CD4-positive, alpha-beta T cell (primary cell): ENCODE results near the gene PRKAG3. TPM values are rescaled to one million over a fixed set of nuclear protein-coding genes. Genes with fewer than 3 reads are reported as not detected.

ENCODE experiments used
- ATAC-seq: fragments of 200-7000 bp; cut with Tn5 transposase; one replicate; pipeline ENCODE4 v1.10.0; 2022; ENCODE audit warnings: mild to moderate bottlenecking; ENCODE audit not compliant: poor library complexity
- CTCF ChIA-PET: fragments of 350-600 bp; sonication (Branson Sonifier 250); formaldehyde crosslinking; loops from one replicate; lab custom pipeline; 2021; ENCODE audit warnings: antibody characterized with exemption, inconsistent platforms; lab: Charles Lee
- POLR2A ChIA-PET: fragments of 350-600 bp; sonication (Branson Sonifier 250); formaldehyde crosslinking; loops from one replicate; lab custom pipeline; 2021; ENCODE audit warnings: antibody characterized with exemption, inconsistent platforms; lab: Charles Lee
- DNase-seq, 14 experiments: peaks; one replicate each; pipeline ENCODE4 v3.0.0-alpha.2; 2013 to 2020; ENCODE audit warnings: mixed read lengths in 2 of 14
- H3K27ac ChIP-seq, 2 donors: one replicate each; pipeline versions ENCODE4 v1.5.1 to v1.7.0; 2013; ENCODE audit warnings: low read length in 2 of 2, low read depth in 1 of 2, mild to moderate bottlenecking in 1 of 2
- H3K27me3 ChIP-seq, 2 experiments: 1 replicate in 1 of 2; 2 replicates in 1 of 2; pipeline versions ENCODE4 v1.6.1 to v1.7.0; 2013; ENCODE audit warnings: low read length in 2 of 2, control low read depth in 1 of 2, mild to moderate bottlenecking in 1 of 2, moderate library complexity in 1 of 2; ENCODE audit not compliant: insufficient read depth in 2 of 2, control insufficient read depth in 1 of 2
- H3K36me3 ChIP-seq: one replicate; pipeline ENCODE4 v1.6.1; 2013; ENCODE audit warnings: low read length, control low read depth; ENCODE audit not compliant: insufficient read depth
- H3K4me1 ChIP-seq: one replicate; pipeline ENCODE4 v1.6.1; 2013; ENCODE audit warnings: low read length, control low read depth; ENCODE audit not compliant: insufficient read depth
- H3K4me3 ChIP-seq: one replicate; pipeline ENCODE4 v1.5.1; 2013; ENCODE audit warnings: mild to moderate bottlenecking, low read length, moderate library complexity
- H3K9me3 ChIP-seq, 2 experiments: 1 replicate in 1 of 2; 2 replicates in 1 of 2; pipeline versions ENCODE4 v1.6.1 to v1.7.0; 2013; ENCODE audit warnings: low read length in 2 of 2, mild to moderate bottlenecking in 2 of 2, control low read depth in 1 of 2, moderate library complexity in 1 of 2; ENCODE audit not compliant: control insufficient read depth in 1 of 2, insufficient read depth in 1 of 2
- H3K27ac Mint-ChIP-seq: one replicate; pipeline ENCODE4 v1.8.0; 2020; ENCODE audit warnings: mixed read lengths
- H3K27me3 Mint-ChIP-seq: one replicate; pipeline ENCODE4 v1.8.0; 2021; ENCODE audit warnings: mixed read lengths
- H3K36me3 Mint-ChIP-seq: one replicate; pipeline ENCODE4 v1.8.0; 2021; ENCODE audit warnings: low read depth, mixed read lengths
- H3K4me1 Mint-ChIP-seq: one replicate; pipeline ENCODE4 v1.8.0; 2021; ENCODE audit warnings: low read depth, mixed read lengths
- H3K4me3 Mint-ChIP-seq: one replicate; pipeline ENCODE4 v1.8.0; 2020; ENCODE audit warnings: mild to moderate bottlenecking, mixed read lengths
- H3K9me3 Mint-ChIP-seq: one replicate; pipeline ENCODE4 v1.8.0; 2020; ENCODE audit warnings: mixed read lengths
- intact Hi-C, 2 experiments: fragments of 100-400 bp; cut with DNase I in 1 of 2; cut with micrococcal nuclease in 1 of 2; formaldehyde crosslinking; loops; one replicate each; pipeline versions ENCODE4 v1.15.1 to v1.9.0; 2023 to 2025; cut with DNase I, micrococcal nuclease
- total RNA-seq, 174 experiments: library from RNA in 2 of 174; stranded (reverse) in 2 of 174; gene quantifications; one replicate each; pipeline ENCODE4 v1.2.3 and lab custom pipeline; 2021 to 2026
- TF ChIP-seq, protein P1 (sequence below): fragments of 200-600 bp; IDR thresholded peaks from one replicate; pipeline ENCODE4 v1.8.0; 2022; ENCODE audit warnings: antibody characterized with exemption, mild to moderate bottlenecking

PRKAG3 gene
- total RNA-seq, 2 experiments from 2014 or later = not detected

DNA sequence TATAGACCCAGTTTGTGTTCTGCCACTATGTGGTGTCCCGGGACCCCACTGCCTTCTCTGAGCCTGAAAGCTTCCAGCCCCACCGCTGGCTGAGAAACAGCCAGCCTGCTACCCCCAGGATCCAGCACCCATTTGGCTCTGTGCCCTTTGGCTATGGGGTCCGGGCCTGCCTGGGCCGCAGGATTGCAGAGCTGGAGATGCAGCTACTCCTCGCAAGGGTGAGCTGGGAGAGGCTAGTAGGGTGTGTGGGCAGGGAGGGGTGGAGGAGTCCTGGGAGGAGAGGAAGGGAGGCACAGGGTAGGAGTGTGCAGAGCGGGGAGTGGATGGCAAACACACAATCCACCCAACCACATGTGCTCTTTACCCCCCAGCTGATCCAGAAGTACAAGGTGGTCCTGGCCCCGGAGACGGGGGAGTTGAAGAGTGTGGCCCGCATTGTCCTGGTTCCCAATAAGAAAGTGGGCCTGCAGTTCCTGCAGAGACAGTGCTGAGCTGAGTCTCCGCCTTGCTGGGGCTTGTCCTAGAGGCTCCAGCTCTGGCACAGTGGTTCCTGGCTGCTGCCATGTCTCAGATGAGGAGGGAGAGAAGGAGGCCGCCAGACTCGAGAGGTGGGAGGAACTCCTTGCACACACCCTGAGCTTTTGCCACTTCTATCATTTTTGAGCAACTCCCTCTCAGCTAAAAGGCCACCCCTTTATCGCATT, 16.9 kb downstream of the PRKAG3 start:
- H3K27ac Mint-ChIP-seq = no peak overlapping the region
- no peaks in the 10 kb centered on the region for H3K4me1 Mint-ChIP-seq
- ChIA-PET CTCF (no interaction called here), POLR2A (no interaction called here)
- intact Hi-C loops = no loop called here
- ATAC-seq (no peak), DNase-seq (no peak)
- H3K27ac ChIP-seq = no peak overlapping the region
- TF ChIP-seq, protein P1, sequence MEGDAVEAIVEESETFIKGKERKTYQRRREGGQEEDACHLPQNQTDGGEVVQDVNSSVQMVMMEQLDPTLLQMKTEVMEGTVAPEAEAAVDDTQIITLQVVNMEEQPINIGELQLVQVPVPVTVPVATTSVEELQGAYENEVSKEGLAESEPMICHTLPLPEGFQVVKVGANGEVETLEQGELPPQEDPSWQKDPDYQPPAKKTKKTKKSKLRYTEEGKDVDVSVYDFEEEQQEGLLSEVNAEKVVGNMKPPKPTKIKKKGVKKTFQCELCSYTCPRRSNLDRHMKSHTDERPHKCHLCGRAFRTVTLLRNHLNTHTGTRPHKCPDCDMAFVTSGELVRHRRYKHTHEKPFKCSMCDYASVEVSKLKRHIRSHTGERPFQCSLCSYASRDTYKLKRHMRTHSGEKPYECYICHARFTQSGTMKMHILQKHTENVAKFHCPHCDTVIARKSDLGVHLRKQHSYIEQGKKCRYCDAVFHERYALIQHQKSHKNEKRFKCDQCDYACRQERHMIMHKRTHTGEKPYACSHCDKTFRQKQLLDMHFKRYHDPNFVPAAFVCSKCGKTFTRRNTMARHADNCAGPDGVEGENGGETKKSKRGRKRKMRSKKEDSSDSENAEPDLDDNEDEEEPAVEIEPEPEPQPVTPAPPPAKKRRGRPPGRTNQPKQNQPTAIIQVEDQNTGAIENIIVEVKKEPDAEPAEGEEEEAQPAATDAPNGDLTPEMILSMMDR = no peak
- H3K36me3 Mint-ChIP-seq = no peaks in the 10 kb centered on the region
- H3K27me3 ChIP-seq = peaks cover 7 to 9% of the 10 kb centered on the region in 2 experiments
- no peaks in the 10 kb centered on the region for H3K9me3 ChIP-seq
- peaks cover 22% of the 10 kb centered on the region for H3K27me3 Mint-ChIP-seq
- no peak overlapping the region for H3K4me3 ChIP-seq
- H3K4me1 ChIP-seq = no peaks in the 10 kb centered on the region
- no peaks in the 10 kb centered on the region for H3K36me3 ChIP-seq
- H3K9me3 Mint-ChIP-seq = no peaks in the 10 kb centered on the region
- no peak overlapping the region for H3K4me3 Mint-ChIP-seq

DNA sequence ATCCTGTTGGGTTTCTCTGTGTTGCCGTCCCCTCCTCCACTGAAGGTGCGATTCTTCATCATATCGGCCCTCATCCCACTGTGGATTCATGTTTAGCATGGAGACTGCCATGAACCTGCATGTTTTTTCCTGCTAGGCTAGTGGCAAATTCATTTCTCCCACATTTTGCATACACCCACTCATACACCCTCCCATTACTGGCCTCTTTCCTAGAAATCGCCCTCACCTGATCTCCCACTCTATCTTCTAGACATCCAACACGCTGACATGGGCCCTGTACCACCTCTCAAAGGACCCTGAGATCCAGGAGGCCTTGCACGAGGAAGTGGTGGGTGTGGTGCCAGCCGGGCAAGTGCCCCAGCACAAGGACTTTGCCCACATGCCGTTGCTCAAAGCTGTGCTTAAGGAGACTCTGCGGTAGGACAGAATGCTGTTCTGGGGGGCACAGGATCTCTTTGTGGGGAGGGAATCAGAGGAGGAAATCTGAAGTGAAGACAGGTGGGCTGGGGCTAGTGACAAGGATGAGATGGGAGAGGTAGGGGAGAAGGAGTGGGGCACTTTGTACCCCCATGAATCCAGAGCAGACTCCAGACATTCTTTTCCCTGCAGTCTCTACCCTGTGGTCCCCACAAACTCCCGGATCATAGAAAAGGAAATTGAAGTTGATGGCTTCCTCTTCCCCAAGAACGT, 17.7 kb downstream of the PRKAG3 start:
- Histone ChIP-seq H3K9me3 (no peaks in the 10 kb centered on the region), H3K4me3 (no peak overlapping the region), H3K27ac (no peak overlapping the region), H3K36me3 (no peaks in the 10 kb centered on the region), H3K4me1 (no peaks in the 10 kb centered on the region), H3K27me3 (peaks cover 13% of the 10 kb centered on the region in 2 experiments)
- DNase-seq (no peak), ATAC-seq (no peak)
- TF ChIP-seq, protein P1 = no peak
- Mint-ChIP-seq H3K27ac (no peak overlapping the region), H3K9me3 (no peaks in the 10 kb centered on the region), H3K36me3 (no peaks in the 10 kb centered on the region), H3K4me1 (no peaks in the 10 kb centered on the region), H3K27me3 (peaks cover 29% of the 10 kb centered on the region), H3K4me3 (no peak overlapping the region)
- ChIA-PET CTCF (no interaction called here), POLR2A (no interaction called here)
- intact Hi-C loops = no loop called here

DNA sequence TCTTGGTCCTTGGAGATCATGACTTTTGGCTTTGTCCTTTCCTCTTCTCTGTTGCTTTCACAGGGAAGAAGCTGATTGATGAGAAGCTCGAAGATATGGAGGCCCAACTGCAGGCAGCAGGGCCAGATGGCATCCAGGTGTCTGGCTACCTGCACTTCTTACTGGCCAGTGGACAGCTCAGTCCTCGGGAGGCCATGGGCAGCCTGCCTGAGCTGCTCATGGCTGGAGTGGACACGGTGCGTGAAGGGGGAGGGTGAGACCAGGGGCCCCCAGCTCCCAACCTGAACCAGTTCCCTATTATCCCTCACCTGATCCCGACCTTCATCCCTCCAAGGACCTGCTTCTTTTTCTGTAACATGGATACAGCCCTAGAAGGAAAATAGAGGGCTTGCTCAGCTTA, 18.7 kb downstream of the PRKAG3 start:
- H3K4me3 Mint-ChIP-seq = no peak overlapping the region

More for the DNA sequence above, 18.7 kb downstream of the PRKAG3 start:
- H3K9me3 ChIP-seq = no peaks in the 10 kb centered on the region
- no peak overlapping the region for H3K27ac ChIP-seq
- peaks cover 13 to 14% of the 10 kb centered on the region in 2 experiments for H3K27me3 ChIP-seq
- H3K36me3 ChIP-seq = no peaks in the 10 kb centered on the region
- Mint-ChIP-seq H3K9me3 (no peaks in the 10 kb centered on the region), H3K27me3 (peaks cover 38% of the 10 kb centered on the region), H3K27ac (no peak overlapping the region), H3K36me3 (no peaks in the 10 kb centered on the region), H3K4me1 (no peaks in the 10 kb centered on the region)
- H3K4me1 ChIP-seq = no peaks in the 10 kb centered on the region
- DNase-seq (no peak), ATAC-seq (no peak)
- H3K4me3 ChIP-seq = no peak overlapping the region
- ChIA-PET POLR2A (no interaction called here), CTCF (no interaction called here)
- intact Hi-C loops = no loop called here
- TF ChIP-seq, protein P1 = no peak
